Measurements from ENCODE around the gene NELFE.
"Not testable (repeated sequence)": the region's sequence is repeated elsewhere in the genome, so short reads cannot be mapped to it uniquely, and the experiment has no call there.

Gene NELFE

GRCh38 chr6:31915756-31916155, 43.0 kb downstream of the NELFE start:
- DNase-seq: no peak

- no peak for DNase-seq
Measured at GRCh38 chr6:31915351-31915750, 43.4 kb downstream of the NELFE start.

- no peak for DNase-seq
Measured at GRCh38 chr6:31911826-31912585, 46.8 kb downstream of the NELFE start.

GRCh38 chr6:31909298-31909697, 49.5 kb downstream of the NELFE start:
- not testable (repeated sequence) for DNase-seq

DNA sequence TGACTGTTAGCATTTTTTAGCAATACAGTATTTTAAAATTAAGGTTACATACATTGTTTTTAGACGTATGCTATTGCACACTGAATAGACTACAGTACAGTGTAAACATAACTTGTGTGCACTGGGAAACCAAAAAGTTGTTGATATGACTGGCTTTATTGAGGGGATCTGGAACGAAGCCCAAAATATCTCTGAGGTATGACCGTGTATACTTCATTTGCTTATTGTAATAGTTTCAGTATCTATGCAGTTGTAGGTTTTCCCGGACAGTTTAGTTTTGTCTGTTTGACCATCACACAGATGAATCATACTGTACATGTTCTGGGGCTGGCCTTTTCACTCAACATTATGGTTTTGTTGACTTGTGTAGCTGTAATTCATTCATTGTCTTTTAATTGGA, 50.0 kb downstream of the NELFE start:
- DNase-seq: no peak

DNA sequence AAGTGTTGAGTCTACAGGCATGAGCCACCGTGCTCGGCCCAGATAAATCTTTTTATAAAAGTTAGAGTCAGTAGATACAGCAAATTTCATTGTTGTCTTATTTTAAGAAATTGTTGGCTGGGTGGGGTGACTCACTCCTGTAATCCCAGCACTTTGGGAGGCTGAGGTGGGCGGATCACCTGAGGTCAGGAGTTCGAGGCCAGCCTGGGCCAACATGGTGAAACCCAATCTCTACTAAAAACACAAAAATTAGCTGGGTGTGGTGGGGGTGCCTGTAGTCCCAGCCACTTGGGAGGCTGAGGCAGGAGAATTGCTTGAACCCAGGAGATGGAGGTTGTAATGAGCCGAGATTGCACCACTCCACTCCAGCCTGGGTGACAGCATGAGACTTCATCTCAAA, 50.5 kb downstream of the NELFE start:
- DNase-seq: not testable (repeated sequence)

DNA sequence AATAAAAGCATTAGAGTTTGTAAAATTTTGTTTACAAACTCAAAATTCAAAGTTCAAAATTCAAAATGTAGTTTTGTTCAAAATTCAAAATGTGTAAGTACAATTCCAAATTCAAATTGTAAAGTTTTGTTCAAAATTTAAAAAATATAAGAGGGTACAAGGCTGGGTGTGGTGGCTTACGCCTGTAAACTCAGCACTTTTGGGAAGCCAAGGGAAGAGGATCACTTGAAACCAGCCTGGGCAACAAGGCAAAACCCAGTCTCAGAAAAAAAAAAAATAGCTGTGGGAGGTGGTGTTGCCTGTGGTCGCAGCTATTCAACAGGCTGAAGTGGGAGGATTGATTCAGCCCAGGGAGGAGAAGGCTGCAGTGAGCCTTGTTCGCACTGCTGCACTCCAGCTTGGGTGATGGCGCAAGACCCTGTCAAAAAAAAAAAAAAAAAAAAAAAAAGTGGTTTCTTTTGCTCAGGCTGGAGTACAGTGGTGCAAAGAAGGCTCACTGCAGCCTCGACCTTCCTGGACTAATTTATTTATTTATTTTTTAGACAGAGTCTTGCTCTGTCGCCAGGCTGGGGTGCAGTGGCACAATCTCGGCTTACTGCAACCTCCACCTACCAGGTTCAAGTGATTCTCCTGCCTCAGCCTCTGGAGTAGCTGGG, 51.5 kb downstream of the NELFE start:
- no peak for DNase-seq

DNA sequence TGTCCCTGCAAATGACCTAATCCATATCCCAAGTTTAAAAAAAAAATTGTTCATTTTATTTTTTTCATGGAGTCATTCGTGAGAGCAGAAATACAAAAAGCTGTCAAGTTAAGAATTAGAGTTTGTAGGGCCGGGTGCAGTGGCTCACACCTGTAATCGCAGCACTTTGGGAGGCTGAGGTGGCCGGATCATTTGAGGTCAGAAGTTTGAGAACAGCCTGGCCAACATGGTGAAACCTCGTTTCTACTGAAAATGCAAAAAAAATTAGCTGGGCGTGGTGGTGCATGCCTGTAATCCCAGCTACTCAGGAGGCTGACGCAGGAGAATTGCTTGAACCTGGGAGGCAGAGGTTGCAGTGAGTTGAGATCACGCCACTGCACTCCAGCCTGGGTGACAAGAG, 52.0 kb downstream of the NELFE start:
- DNase-seq: not testable (repeated sequence)

- no peak for DNase-seq
Measured at GRCh38 chr6:31906122-31906521, 52.6 kb downstream of the NELFE start.

DNA sequence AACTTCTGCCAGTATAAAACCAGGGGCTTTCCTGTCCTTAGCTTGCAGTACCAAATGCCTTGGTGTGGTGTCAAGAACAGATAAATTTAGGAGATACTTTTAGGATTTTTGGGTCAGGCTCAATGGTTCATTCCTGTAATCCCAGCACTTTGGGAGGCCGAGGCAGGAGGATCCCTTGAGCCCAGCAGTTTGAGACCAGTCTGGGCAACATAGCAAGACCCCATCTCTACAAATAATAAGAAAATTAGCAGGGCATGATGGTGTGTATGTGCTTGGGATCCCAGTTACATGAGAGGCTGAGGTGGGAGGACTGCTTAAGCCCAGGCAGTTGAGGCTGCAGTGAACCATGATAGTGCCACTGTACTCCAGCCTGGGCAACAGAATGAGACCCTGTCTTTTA, 53.7 kb downstream of the NELFE start:
- DNase-seq: no peak

DNA sequence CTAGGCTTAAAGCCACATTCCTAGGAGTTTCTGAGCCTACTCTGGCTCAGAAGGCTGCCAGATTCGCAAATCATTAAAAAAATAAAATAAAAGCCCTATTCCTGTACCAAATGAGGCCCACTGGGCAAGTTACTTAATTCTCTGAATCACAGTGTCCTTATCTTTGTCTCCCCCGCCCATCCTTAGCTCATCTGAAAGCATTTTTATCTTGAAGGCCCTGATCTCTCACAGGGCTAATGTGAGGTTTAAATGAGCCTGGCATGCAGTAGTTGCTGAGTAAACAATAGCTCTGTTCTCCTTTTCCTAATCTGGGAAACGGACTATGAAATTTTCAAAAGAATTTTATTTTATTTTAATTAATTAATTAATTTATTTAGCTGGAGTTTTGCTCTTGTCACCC, 54.8 kb downstream of the NELFE start:
- DNase-seq: no peak
